Brain pericyte (primary cell): ENCODE data around the gene FFAR3.

Experiments used
- DNase-seq: peaks from one replicate; pipeline ENCODE4 v3.0.0-alpha.2; 2012; ENCODE audit warnings: low read depth, low spot score

The FFAR3 gene

GRCh38 chr19:35330475-35330874 lies 27.8 kb upstream of the FFAR3 start:
- no peak for DNase-seq

- no peak for DNase-seq
Observed at GRCh38 chr19:35331551-35332214, 26.6 kb upstream of the FFAR3 start.

DNA sequence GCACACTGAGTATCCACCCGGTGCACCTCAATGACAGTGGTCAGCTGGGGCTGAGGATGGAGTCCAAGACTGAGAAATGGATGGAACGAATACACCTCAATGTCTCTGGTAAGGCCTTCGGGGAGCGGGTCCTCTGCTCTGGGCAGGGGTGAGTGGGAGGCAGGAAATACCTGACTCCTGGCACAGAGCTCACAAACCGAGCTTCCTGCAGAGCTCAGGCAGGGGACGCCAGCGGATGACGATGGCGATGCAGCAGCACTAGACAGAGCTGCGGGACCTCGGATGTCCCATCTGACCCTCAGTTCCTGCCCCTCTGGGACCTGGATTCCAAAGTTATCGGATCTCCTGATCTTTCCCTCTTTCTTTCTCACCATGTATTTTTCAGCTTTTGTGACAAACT lies 25.4 kb upstream of the FFAR3 start:
- DNase-seq = no peak

GRCh38 chr19:35334144-35334753 lies 24.0 kb upstream of the FFAR3 start:
- DNase-seq = no peak

GRCh38 chr19:35336166-35336955 lies 21.9 kb upstream of the FFAR3 start:
- no peak for DNase-seq

DNA sequence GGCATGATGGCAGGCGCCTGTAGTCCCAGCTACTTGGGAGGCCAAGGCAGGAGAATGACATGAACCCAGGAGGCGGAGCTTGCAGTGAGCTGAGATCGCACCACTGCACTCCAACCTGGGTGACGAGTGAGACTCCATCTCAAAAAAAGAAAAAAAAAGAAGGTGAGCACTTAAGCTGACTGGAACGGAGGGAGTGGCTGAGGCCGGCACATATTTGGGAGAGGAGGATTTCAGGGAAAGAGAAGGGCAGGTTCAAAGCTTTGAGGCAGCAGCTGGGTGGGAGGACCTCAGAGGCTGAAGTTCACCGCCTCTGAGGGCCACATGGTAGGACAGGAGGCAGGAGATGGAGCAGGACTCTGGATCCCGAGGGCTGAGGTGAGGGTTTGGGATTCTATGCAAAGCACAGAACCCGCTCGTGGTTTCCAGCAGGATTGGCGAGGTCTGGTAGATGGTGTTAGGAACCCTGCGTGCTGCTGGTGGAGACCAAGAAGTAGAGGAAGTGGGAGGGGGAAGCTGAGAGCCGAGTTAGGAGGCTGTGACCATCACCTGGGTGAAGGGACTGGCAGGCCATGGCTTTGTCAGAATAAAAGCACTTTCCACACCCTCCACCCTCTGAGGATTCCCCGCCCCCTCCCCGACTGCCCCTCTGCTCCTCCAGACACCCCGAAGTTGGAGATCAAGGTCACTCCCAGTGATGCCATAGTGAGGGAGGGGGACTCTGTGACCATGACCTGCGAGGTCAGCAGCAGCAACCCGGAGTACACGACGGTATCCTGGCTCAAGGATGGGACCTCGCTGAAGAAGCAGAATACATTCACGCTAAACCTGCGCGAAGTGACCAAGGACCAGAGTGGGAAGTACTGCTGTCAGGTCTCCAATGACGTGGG lies 20.9 kb upstream of the FFAR3 start:
- DNase-seq = no peak

DNA sequence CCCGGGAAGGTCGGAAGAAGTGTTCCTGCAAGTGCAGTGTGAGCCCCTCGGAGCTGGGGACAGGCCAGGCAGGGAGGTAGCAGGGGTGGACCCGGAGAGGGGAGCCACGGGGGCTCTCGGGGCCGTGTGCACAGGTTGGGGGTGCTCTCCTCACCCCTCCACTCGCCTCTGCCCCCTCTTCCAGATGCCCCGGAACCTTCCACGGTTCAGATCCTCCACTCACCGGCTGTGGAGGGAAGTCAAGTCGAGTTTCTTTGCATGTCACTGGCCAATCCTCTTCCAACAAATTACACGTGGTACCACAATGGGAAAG lies 20.3 kb upstream of the FFAR3 start:
- no peak for DNase-seq

GRCh38 chr19:35340431-35340830 lies 17.8 kb upstream of the FFAR3 start:
- no peak for DNase-seq

DNA sequence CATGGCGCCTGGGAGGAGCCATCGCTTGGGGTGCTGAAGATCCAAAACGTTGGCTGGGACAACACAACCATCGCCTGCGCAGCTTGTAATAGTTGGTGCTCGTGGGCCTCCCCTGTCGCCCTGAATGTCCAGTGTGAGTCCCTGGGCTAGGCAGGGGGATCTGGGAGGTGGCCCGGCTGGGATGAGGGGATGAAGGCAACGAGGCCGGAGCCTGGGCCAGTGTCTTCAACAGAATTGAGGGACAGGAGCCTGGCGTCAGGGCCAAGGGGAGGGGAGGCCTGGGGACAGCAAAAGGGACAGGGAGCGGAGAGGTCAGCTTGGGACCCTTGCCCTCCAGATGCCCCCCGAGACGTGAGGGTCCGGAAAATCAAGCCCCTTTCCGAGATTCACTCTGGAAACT lies 17.3 kb upstream of the FFAR3 start:
- DNase-seq = no peak

DNA sequence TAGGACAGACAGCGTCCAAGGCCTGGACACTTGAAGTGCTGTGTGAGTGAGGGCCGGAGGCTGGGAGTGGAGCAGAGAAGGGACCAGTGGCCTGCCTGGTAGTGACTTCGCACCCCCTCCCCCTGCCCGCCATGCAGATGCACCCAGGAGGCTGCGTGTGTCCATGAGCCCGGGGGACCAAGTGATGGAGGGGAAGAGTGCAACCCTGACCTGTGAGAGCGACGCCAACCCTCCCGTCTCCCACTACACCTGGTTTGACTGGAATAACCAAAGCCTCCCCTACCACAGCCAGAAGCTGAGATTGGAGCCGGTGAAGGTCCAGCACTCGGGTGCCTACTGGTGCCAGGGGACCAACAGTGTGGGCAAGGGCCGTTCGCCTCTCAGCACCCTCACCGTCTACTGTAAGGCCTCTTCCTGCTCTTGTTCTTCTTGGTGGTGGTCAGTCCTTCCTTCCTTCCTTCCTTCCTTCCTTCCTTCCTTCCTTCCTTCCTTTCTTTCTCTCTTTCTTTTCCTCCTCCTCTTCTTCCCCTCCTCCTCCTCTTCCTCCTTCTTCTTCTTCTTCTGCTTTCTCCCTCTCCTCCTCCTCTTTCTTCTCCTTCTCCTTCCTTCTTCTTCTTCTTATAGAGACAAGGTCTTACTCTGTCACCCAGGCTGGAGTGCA lies 16.6 kb upstream of the FFAR3 start:
- DNase-seq = no peak

- DNase-seq = no peak
Observed at GRCh38 chr19:35342430-35342829, 15.8 kb upstream of the FFAR3 start.

DNA sequence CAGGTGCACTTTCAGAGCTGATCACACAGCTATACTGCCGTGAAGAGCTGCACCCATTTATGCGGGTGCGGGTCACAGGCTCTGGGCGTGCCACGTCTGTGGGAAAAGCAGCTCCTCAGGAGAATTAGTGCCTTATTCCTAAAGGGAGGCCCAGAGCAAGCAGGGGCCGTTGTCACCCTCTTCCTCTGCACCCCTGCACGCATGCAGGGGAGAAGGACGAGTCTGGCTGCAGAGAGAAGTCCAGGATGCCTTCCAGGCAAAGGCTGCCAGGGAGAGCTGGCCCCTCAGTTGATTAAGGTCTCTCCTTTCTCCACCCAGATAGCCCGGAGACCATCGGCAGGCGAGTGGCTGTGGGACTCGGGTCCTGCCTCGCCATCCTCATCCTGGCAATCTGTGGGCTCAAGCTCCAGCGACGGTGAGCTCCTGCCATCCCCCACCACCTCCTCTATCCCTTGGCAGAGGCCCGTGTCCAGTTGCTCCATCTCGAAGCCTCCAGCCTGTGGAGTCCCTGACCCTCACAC lies 13.7 kb upstream of the FFAR3 start:
- DNase-seq = no peak

GRCh38 chr19:35345671-35346111 lies 12.6 kb upstream of the FFAR3 start:
- DNase-seq = no peak

DNA sequence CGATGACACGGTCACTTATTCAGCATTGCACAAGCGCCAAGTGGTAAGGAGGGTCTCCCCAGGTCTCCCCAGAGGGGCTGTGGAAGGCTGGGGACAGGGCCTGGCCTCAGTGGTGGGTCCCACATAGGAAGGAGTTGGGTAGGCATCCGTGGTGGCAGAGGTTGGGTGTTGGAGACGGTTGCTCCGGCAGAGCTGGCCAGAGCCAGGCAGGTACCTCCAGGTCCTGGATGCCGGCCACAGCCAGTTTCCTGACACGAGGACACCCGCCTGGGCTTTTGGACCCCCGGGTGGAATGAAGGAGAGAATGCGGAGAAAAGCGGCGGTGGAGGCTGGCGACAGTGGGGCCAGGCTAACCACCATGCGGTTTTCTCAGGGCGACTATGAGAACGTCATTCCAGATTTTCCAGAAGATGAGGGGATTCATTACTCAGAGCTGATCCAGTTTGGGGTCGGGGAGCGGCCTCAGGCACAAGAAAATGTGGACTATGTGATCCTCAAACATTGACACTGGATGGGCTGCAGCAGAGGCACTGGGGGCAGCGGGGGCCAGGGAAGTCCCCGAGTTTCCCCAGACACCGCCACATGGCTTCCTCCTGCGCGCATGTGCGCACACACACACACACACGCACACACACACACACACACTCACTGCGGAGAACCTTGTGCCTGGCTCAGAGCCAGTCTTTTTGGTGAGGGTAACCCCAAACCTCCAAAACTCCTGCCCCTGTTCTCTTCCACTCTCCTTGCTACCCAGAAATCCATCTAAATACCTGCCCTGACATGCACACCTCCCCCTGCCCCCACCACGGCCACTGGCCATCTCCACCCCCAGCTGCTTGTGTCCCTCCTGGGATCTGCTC lies 11.8 kb upstream of the FFAR3 start:
- no peak for DNase-seq

DNA sequence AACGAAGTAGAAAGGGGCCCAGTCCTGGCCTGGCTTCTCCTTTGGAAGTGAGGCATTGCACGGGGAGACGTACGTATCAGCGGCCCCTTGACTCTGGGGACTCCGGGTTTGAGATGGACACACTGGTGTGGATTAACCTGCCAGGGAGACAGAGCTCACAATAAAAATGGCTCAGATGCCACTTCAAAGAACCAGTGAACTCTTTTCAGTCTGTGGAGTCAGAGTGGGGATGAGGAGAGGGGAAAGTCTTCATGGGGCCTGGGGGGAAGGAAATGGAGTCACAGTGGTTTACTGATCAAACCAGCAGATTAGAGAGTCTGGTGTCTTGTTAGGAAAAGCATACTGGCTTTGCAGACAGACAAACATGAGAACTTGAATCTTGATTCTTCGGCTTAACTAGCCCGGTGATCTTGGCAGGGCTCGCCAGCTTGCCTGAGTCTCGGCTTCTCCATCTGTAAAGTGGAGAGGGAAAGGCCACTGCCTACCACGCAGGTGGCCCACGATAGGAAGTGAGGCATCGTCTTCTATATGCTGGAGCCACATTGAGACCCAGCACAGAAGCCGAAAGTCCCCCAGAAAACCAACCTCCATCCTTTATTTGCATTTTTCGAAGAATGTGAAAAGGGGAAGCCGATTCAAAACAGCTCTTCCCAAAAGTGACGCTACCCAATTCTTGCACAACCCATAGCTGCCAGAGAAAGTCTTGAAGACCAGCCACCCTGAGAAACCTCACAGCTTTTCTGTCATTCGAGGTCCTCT lies 10.9 kb upstream of the FFAR3 start, which contains the start of gene FFAR1:
Gene FFAR1 (plus strand): TSS at position 732 of the 759 bp plus-strand sequence. CDS start 3,650 bp downstream, outside the sequence.
- DNase-seq = no peak

GRCh38 chr19:35347930-35348298 lies 10.3 kb upstream of the FFAR3 start:
- DNase-seq = no peak

- DNase-seq = no peak
Observed at GRCh38 chr19:35348911-35349611, 9.2 kb upstream of the FFAR3 start.

DNA sequence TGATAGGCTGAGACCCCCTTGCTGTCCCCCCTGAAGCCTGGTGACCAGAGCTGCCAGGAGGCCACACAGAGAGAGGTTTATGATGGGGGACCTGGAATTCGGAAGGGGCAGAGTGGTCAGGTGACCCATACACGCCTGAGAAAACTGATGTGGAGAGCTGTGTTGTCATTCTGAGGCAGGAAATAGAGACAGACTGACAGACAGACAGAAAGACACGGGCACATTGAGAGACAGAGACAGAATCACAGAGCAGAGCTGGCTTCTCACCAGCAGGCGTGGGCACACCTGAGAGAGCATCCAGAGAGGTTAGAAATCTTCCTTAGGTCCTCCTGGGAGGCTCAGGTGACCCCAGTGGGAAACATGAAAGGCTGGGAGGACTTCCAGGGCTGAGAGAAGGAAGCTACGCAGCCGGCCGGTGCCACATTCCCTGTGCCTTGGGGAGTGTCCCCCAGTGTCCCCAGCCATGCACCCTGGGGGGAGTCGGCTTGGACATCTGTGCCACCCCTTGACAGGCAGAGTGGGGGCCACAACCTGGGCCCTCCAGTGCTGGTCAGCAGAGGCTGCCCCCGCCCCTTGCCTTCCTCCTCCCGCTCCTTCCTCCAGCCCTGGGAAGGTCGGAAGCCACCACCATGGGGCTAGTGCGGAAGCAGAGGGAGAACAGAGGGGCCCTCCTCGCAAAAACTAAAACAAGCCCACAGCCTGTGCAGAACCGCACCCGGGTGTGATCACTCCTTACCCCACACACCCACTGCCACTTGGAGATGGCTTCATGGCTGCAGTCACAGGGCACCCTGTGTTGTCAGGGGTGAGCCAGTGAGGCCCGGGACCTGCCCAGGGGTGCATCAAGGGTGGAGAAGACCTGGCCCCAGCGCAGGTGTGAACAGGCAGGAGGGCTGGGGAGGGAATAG lies 8.4 kb upstream of the FFAR3 start:
- no peak for DNase-seq
